Hypothalamus (tissue), 51 donors: ENCODE results near the gene DYRK1A.

ENCODE experiments used
- DNase-seq, 51 donors: peaks; one replicate each; lab custom pipeline; 2025; lab: John Stamatoyannopoulos, UW

DYRK1A gene

DNA sequence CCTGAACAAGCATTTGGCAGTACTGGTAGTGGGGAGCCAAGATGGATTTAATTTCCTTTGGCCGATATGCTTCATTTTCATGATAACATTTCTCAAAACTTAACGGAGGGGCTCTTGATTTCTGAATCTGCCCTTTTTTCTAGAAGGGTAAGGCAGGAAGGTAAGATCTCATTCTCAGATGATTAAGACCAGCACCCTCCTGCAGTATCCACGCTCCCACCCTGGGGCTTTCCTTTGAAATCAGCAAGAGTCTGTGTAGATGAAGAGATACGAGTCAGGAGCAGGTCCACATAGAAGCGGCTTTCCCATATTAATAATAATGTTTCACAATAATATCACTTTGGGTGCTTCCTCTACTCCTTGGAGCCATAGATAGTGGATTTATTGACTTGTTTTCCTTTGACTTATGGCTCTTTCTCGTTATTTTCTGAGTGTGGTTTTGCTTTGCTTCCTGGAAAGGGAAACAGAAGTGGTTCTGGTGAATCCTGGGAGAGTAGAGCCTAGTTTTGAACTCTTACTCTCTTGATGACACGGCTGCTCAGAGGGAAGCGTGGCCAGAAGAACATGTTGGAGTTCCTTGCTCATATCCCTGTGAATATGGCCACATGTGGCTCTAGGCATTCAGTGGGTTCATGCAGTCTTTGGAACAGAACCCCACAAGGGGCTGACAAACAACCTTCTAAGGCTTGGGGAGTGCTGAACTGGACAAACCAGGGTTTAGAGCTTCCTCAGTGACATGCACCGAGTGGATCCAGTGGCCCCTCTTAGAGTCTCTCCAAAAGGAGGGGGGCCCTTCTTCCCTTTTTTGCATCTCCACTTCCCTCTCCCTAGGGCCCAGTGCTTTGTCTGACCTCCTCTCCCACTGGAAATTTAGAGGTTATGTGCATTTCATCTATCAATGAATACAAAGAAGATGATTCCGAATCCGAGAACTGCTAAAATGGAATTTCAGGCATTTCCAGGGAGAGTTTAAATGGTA lies 195.7 kb downstream of the DYRK1A start:
- no peak for DNase-seq

GRCh38 chr21:37562920-37563640 lies 196.5 kb downstream of the DYRK1A start:
- DNase-seq = peak in 6 of 51 donors; percentile 18 to 52 (median 46)

- DNase-seq = peak; percentile 19 to 97 (median 88)
These were observed 197.2 kb downstream of the DYRK1A start for GRCh38 chr21:37563641-37564340.

DNA sequence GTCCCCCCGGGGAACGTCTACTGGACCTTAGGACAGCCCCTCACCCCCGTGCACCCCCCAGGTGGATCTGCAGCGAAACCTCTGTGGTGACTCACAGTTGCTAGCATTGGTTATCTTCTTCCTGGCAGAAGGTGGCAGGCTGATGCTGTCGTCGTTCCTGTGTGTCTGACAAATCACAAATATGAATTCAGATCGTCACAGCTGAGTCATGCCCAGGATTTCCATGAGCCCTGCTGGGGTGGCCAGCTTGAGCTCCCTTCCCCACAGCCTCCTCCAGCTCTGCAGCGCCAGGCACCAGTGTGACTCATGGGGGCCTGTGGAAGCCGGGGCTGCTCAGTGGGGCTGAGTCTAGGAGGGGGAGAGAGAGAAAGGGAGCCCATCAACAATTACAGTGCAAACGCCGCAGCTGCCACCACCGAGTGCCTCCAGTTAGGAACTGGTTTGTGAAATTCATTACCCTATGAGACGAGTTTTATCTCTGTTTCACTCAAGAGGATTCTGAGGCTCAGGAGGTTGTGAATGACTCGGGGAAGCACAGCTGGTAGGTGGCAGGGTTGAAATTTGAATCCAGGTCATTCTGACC lies 197.9 kb downstream of the DYRK1A start:
- peak in 44 of 51 donors; percentile 25 to 93 (median 62) for DNase-seq

- DNase-seq = peak in 2 of 51 donors; percentile 37 to 54
These were observed 198.5 kb downstream of the DYRK1A start for GRCh38 chr21:37564924-37565529.

- DNase-seq = no peak
These were observed 199.1 kb downstream of the DYRK1A start for GRCh38 chr21:37565530-37566223.

- DNase-seq = peak in 1 of 51 donors; percentile 46
These were observed 200.4 kb downstream of the DYRK1A start for GRCh38 chr21:37566790-37567615.

DNA sequence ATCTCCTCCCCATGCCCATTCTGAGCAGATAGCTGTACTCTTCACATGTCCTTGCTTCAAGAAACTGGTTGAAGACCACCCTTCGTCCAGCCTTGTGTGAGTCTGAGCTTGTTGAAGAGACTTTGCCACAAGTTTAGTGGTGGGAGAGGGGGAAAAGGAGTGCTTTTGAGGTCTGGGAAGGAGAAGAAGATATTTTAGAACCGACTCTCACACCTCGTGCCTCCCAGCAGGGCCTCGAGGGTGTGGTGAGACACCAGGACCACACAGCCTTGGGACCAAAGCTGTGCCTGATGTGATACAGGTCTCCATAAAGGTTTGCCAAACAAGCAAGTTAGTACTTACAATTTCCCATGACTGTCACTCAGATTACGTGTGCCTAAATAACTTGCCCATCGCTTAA lies 201.8 kb downstream of the DYRK1A start:
- no peak for DNase-seq

DNA sequence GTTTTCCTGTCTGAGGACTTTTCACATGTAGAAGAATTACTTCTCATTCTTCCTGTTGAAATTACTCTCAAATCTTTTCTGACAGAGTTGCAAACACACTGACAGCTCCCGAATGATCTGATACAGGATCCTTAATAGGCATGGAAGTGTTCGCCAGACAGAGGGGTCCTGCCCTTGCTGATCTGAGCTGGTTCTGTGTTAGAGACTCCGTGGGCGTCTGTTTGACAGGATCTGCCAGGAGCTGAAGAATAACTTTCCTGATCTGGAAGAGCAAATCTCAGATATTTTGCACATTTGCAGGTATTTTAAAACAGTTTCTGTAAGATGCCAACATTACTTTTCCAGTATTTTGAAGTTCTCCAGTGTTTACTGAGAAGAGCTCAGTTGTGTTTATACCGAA lies 202.3 kb downstream of the DYRK1A start:
- DNase-seq = no peak

DNA sequence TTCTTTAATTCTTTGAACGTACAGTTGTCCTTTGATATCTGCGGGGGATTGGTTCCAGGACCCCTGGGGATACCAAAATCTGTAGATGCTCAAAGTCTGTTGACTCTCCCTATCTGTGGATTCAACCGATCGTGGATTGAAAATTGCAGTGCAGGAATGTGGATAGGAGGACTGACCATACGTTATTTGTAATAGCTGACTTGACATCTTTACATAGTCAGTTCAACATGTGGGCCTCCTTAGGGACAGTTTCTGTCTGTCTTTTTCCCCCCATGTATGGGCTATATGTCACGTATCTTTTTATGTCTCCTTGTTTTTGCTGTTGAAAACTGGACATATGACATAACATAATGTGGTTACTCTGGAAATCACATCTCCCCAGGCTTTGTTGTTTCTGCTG lies 204.9 kb downstream of the DYRK1A start:
- DNase-seq = no peak

- no peak for DNase-seq
These were observed 207.7 kb downstream of the DYRK1A start for GRCh38 chr21:37574316-37574715.

GRCh38 chr21:37574751-37575150 lies 208.2 kb downstream of the DYRK1A start:
- DNase-seq = no peak

- DNase-seq = no peak
These were observed 209.0 kb downstream of the DYRK1A start for GRCh38 chr21:37575580-37575979.
